ENCODE results near the gene RPS6KA2. TPM values are rescaled to one million over a fixed set of nuclear protein-coding genes. Genes with fewer than 3 reads are reported as not detected.

RPS6KA2 gene
- total and polyA plus RNA-seq, 7 experiments from 2014 or later, result 4.5 to 17.1 (median 6.6) TPM

- Mint-ChIP-seq H3K27me3 (no peaks in the 10 kb centered on the region), H3K27ac (no peak overlapping the region), H3K36me3 (peaks cover 0 to 25% (median 4%) of the 10 kb centered on the region in 5 donors), H3K4me1 (no peaks in the 10 kb centered on the region), H3K9me3 (no peaks in the 10 kb centered on the region), H3K4me3 (no peak overlapping the region)
- H3K27ac ChIP-seq (ENCODE audit: low read depth, low read length), result no peak overlapping the region
- intact Hi-C loops (cut with micrococcal nuclease), result no loop called here
- no peak overlapping the region for H3K4me3 ChIP-seq (ENCODE audit: low read length)
- no peaks in the 10 kb centered on the region for H3K4me1 ChIP-seq (ENCODE audit: control insufficient read depth in 2 of 2, insufficient read depth in 2 of 2, low read length in 2 of 2)
- DNase-seq (no peak), ATAC-seq (no peak)
- H3K36me3 ChIP-seq (ENCODE audit: control insufficient read depth in 2 of 3, insufficient read depth in 3 of 3, low read length in 3 of 3), result peaks cover 0 to 6% (median 0%) of the 10 kb centered on the region in 3 experiments
- ChIA-PET POLR2A (no interaction called here), CTCF (no interaction called here)
- H3K27me3 ChIP-seq (ENCODE audit: control insufficient read depth in 2 of 2, insufficient read depth in 2 of 2, low read length in 2 of 2), result no peaks in the 10 kb centered on the region
- no peaks in the 10 kb centered on the region for H3K9me3 ChIP-seq (ENCODE audit: control insufficient read depth in 2 of 3, low read length in 3 of 3)
Observed at GRCh38 chr6:166505133-166505905, 121.7 kb downstream of the RPS6KA2 start.

- ChIA-PET CTCF (interaction anchor here (0.6 kb wide), 1 partner anchor 59 kb away, joined by 3 read pairs; no protein-coding TSS in a partner anchor), POLR2A (no interaction called here)
- DNase-seq, result no peak
- no peaks in the 10 kb centered on the region for H3K9me3 ChIP-seq (ENCODE audit: control insufficient read depth in 2 of 3, low read length in 3 of 3)
- ATAC-seq, result no peak
- no peaks in the 10 kb centered on the region for H3K27me3 Mint-ChIP-seq
- H3K4me1 Mint-ChIP-seq, result no peaks in the 10 kb centered on the region
- peaks cover 0 to 8% (median 0%) of the 10 kb centered on the region in 3 experiments for H3K36me3 ChIP-seq (ENCODE audit: control insufficient read depth in 2 of 3, insufficient read depth in 3 of 3, low read length in 3 of 3)
- H3K9me3 Mint-ChIP-seq, result no peaks in the 10 kb centered on the region
- H3K36me3 Mint-ChIP-seq, result peaks cover 0 to 26% (median 4%) of the 10 kb centered on the region in 5 donors
- intact Hi-C loops (cut with micrococcal nuclease), result no loop called here
- no peak overlapping the region for H3K4me3 ChIP-seq (ENCODE audit: low read length)
- H3K4me1 ChIP-seq (ENCODE audit: control insufficient read depth in 2 of 2, insufficient read depth in 2 of 2, low read length in 2 of 2), result no peaks in the 10 kb centered on the region
- no peak overlapping the region for H3K4me3 Mint-ChIP-seq
- no peak overlapping the region for H3K27ac Mint-ChIP-seq
- H3K27ac ChIP-seq (ENCODE audit: low read depth, low read length), result no peak overlapping the region
- no peaks in the 10 kb centered on the region for H3K27me3 ChIP-seq (ENCODE audit: control insufficient read depth in 2 of 2, insufficient read depth in 2 of 2, low read length in 2 of 2)
Observed at GRCh38 chr6:166504100-166504499, 123.0 kb downstream of the RPS6KA2 start.

- CTCF ChIA-PET, result no interaction called here
- no peak overlapping the region for H3K27ac Mint-ChIP-seq
- H3K27me3 ChIP-seq (ENCODE audit: control insufficient read depth in 2 of 2, insufficient read depth in 2 of 2, low read length in 2 of 2), result no peaks in the 10 kb centered on the region
Observed at GRCh38 chr6:166503167-166503744, 123.8 kb downstream of the RPS6KA2 start.

GRCh38 chr6:166502453-166502852 is 124.6 kb downstream of the RPS6KA2 start:
- H3K9me3 Mint-ChIP-seq, result no peaks in the 10 kb centered on the region
- no peak overlapping the region for H3K27ac ChIP-seq (ENCODE audit: low read depth, low read length)
- no peaks in the 10 kb centered on the region for H3K27me3 ChIP-seq (ENCODE audit: control insufficient read depth in 2 of 2, insufficient read depth in 2 of 2, low read length in 2 of 2)
- ChIA-PET POLR2A (no interaction called here), CTCF (no interaction called here)
- H3K27me3 Mint-ChIP-seq, result no peaks in the 10 kb centered on the region
- H3K4me3 ChIP-seq (ENCODE audit: low read length), result no peak overlapping the region
- peaks cover 0 to 8% (median 0%) of the 10 kb centered on the region in 3 experiments for H3K36me3 ChIP-seq (ENCODE audit: control insufficient read depth in 2 of 3, insufficient read depth in 3 of 3, low read length in 3 of 3)
- DNase-seq (no peak), ATAC-seq (no peak)
- H3K36me3 Mint-ChIP-seq, result peaks cover 0 to 25% (median 4%) of the 10 kb centered on the region in 5 donors
- no peak overlapping the region for H3K4me3 Mint-ChIP-seq
- H3K4me1 Mint-ChIP-seq, result no peaks in the 10 kb centered on the region
- no peaks in the 10 kb centered on the region for H3K9me3 ChIP-seq (ENCODE audit: control insufficient read depth in 2 of 3, low read length in 3 of 3)
- no peaks in the 10 kb centered on the region for H3K4me1 ChIP-seq (ENCODE audit: control insufficient read depth in 2 of 2, insufficient read depth in 2 of 2, low read length in 2 of 2)
- peak overlapping the region in 1 of 9 donors; percentile 51 for H3K27ac Mint-ChIP-seq
- intact Hi-C loops (cut with micrococcal nuclease), result no loop called here

More at GRCh38 chr6:166503167-166503744, 123.8 kb downstream of the RPS6KA2 start:
- Histone ChIP-seq H3K4me1 (ENCODE audit: control insufficient read depth in 2 of 2, insufficient read depth in 2 of 2, low read length in 2 of 2) (no peaks in the 10 kb centered on the region), H3K36me3 (ENCODE audit: control insufficient read depth in 2 of 3, insufficient read depth in 3 of 3, low read length in 3 of 3) (peaks cover 0 to 8% (median 0%) of the 10 kb centered on the region in 3 experiments), H3K4me3 (ENCODE audit: low read length) (no peak overlapping the region), H3K27ac (ENCODE audit: low read depth, low read length) (no peak overlapping the region), H3K9me3 (ENCODE audit: control insufficient read depth in 2 of 3, low read length in 3 of 3) (no peaks in the 10 kb centered on the region)
- H3K36me3 Mint-ChIP-seq, result peaks cover 0 to 26% (median 4%) of the 10 kb centered on the region in 5 donors
- no peaks in the 10 kb centered on the region for H3K9me3 Mint-ChIP-seq
- POLR2A ChIA-PET, result interaction anchor here (0.7 kb wide), 1 partner anchor 8 kb away, joined by 3 read pairs; no protein-coding TSS in a partner anchor
- DNase-seq, result no peak
- H3K27me3 Mint-ChIP-seq, result no peaks in the 10 kb centered on the region
- no peak for ATAC-seq
- intact Hi-C loops (cut with micrococcal nuclease), result no loop called here
- H3K4me3 Mint-ChIP-seq, result no peak overlapping the region
- H3K4me1 Mint-ChIP-seq, result no peaks in the 10 kb centered on the region

- POLR2A ChIA-PET, result no interaction called here
- CTCF ChIA-PET, result no interaction called here
- no peak overlapping the region for H3K27ac Mint-ChIP-seq
Observed at GRCh38 chr6:166501246-166501645, 125.8 kb downstream of the RPS6KA2 start.

GRCh38 chr6:166500246-166500645 is 126.8 kb downstream of the RPS6KA2 start:
- Histone ChIP-seq H3K4me3 (ENCODE audit: low read length) (no peak overlapping the region), H3K27me3 (ENCODE audit: control insufficient read depth in 2 of 2, insufficient read depth in 2 of 2, low read length in 2 of 2) (no peaks in the 10 kb centered on the region), H3K4me1 (ENCODE audit: control insufficient read depth in 2 of 2, insufficient read depth in 2 of 2, low read length in 2 of 2) (no peaks in the 10 kb centered on the region), H3K27ac (ENCODE audit: low read depth, low read length) (no peak overlapping the region), H3K9me3 (ENCODE audit: control insufficient read depth in 2 of 3, low read length in 3 of 3) (no peaks in the 10 kb centered on the region), H3K36me3 (ENCODE audit: control insufficient read depth in 2 of 3, insufficient read depth in 3 of 3, low read length in 3 of 3) (peaks cover 0 to 8% (median 0%) of the 10 kb centered on the region in 3 experiments)
- no peaks in the 10 kb centered on the region for H3K9me3 Mint-ChIP-seq
- H3K27me3 Mint-ChIP-seq, result no peaks in the 10 kb centered on the region
- ATAC-seq (no peak), DNase-seq (no peak)
- no peaks in the 10 kb centered on the region for H3K4me1 Mint-ChIP-seq
- no peak overlapping the region for H3K4me3 Mint-ChIP-seq
- ChIA-PET POLR2A (no interaction called here), CTCF (no interaction called here)
- H3K36me3 Mint-ChIP-seq, result peaks cover 0 to 25% (median 4%) of the 10 kb centered on the region in 5 donors
- no peak overlapping the region for H3K27ac Mint-ChIP-seq
- intact Hi-C loops (cut with micrococcal nuclease), result no loop called here

More at GRCh38 chr6:166501246-166501645, 125.8 kb downstream of the RPS6KA2 start:
- Mint-ChIP-seq H3K9me3 (no peaks in the 10 kb centered on the region), H3K4me1 (no peaks in the 10 kb centered on the region), H3K4me3 (no peak overlapping the region), H3K27me3 (no peaks in the 10 kb centered on the region), H3K36me3 (peaks cover 0 to 25% (median 4%) of the 10 kb centered on the region in 5 donors)
- Histone ChIP-seq H3K4me3 (ENCODE audit: low read length) (no peak overlapping the region), H3K27ac (ENCODE audit: low read depth, low read length) (no peak overlapping the region), H3K36me3 (ENCODE audit: control insufficient read depth in 2 of 3, insufficient read depth in 3 of 3, low read length in 3 of 3) (peaks cover 0 to 8% (median 0%) of the 10 kb centered on the region in 3 experiments), H3K4me1 (ENCODE audit: control insufficient read depth in 2 of 2, insufficient read depth in 2 of 2, low read length in 2 of 2) (no peaks in the 10 kb centered on the region), H3K9me3 (ENCODE audit: control insufficient read depth in 2 of 3, low read length in 3 of 3) (no peaks in the 10 kb centered on the region), H3K27me3 (ENCODE audit: control insufficient read depth in 2 of 2, insufficient read depth in 2 of 2, low read length in 2 of 2) (no peaks in the 10 kb centered on the region)
- no peak for DNase-seq
- intact Hi-C loops (cut with micrococcal nuclease), result no loop called here
- ATAC-seq, result no peak
